NCI-H187 treated with DMSO at 0.1 percent for 48 hours (cell line): ENCODE results near the gene C9orf72.
"Not testable (repeated sequence)": the region's sequence is repeated elsewhere in the genome, so short reads cannot be mapped to it uniquely, and the experiment has no call there.

Source experiments
- DNase-seq: peaks from one replicate; lab custom pipeline; 2025; lab: John Stamatoyannopoulos, UW

C9orf72 gene

GRCh38 chr9:27511771-27512170 lies 61.5 kb downstream of the C9orf72 start:
- no peak for DNase-seq

- DNase-seq: no peak
Observed at GRCh38 chr9:27510780-27511179, 62.5 kb downstream of the C9orf72 start.

- DNase-seq: no peak
Observed at GRCh38 chr9:27506981-27507380, 66.3 kb downstream of the C9orf72 start.

GRCh38 chr9:27505744-27506161 lies 67.5 kb downstream of the C9orf72 start:
- DNase-seq: no peak

- DNase-seq: no peak
Observed at GRCh38 chr9:27504259-27504658, 69.0 kb downstream of the C9orf72 start.

- no peak for DNase-seq
Observed at GRCh38 chr9:27503623-27504022, 69.7 kb downstream of the C9orf72 start.

GRCh38 chr9:27500902-27501301 lies 72.4 kb downstream of the C9orf72 start:
- DNase-seq: not testable (repeated sequence)

GRCh38 chr9:27499451-27499850 lies 73.8 kb downstream of the C9orf72 start:
- DNase-seq: no peak

- DNase-seq: no peak
Observed at GRCh38 chr9:27497883-27498417, 75.3 kb downstream of the C9orf72 start.
